GM18511 (cell line): ENCODE results near the gene RNF144A.

Experiments
- ATAC-seq: cut with Tn5 transposase; IDR thresholded peaks from one replicate; pipeline ENCODE4 v1.9.1; 2021; ENCODE audit warnings: mild to moderate bottlenecking, moderate library complexity; ENCODE audit not compliant: unreplicated experiment

RNF144A gene

DNA sequence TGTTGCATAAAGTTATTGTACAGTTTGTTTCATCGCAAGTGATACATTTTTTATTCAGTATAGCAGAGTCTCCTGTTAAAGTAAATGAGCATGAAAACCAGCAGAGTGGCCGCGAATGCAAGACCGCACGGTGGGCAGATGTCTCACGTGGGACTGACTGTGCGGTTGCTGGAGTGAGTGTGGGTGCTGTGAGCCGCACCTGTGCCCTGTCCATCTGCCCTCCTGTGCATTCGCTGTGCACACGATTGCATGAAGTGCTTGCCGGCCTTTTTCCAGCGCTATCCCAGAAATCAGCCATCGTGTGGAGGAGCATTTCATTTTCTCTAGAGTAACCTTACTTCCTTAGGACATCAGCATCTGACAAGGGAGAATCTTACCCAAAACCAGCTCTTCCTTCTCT, 118.7 kb downstream of the RNF144A start:
- ATAC-seq: no peak

GRCh38 chr2:7037340-7038333, 120.4 kb downstream of the RNF144A start:
- ATAC-seq: peak; percentile 96

DNA sequence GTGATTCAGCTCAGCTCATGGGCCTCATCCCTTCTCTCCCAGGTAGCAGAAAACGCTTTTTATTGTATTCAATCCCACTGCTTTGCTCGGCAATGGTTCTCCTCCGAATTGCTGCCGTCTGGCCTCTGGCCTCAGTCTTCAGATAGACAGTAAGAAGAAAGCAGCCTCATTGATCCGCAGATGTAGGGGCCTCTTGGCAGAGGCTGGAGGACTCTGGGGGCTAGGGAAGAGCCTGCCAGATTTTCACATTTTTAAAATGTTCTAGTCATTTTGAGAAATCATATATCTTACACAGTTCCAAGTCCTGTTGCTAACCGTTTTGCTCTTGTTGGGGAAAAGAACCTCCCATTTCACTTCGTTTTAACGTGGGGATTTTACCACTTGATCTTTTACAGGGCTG, 123.3 kb downstream of the RNF144A start:
- no peak for ATAC-seq

- ATAC-seq: no peak
Observed at GRCh38 chr2:7041421-7041820, 124.2 kb downstream of the RNF144A start.

GRCh38 chr2:7043690-7044089, 126.5 kb downstream of the RNF144A start:
- no peak for ATAC-seq

GRCh38 chr2:7044253-7045250, 127.3 kb downstream of the RNF144A start:
- peak; percentile 75 for ATAC-seq

- ATAC-seq: no peak
Observed at GRCh38 chr2:7045601-7046590, 128.7 kb downstream of the RNF144A start.

DNA sequence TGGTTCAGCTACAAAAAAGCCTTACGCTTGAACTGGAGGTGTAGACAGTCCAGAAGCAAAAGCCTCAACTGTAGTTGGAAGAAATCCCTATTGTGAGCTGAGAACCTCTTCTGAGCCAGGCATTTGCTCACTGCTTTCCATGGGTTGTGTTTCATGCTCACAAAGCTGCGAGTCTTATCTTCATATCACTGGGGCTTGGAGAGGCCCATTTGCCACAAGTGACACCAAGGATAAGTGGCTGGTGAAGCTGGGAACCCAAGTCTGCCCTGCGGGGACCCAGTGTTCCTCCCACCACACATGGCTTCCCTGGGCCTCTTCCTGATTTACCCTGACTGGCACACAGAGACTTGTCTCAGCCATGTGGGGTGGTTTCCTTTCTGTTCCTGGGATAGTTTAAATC, 130.4 kb downstream of the RNF144A start:
- ATAC-seq: no peak

DNA sequence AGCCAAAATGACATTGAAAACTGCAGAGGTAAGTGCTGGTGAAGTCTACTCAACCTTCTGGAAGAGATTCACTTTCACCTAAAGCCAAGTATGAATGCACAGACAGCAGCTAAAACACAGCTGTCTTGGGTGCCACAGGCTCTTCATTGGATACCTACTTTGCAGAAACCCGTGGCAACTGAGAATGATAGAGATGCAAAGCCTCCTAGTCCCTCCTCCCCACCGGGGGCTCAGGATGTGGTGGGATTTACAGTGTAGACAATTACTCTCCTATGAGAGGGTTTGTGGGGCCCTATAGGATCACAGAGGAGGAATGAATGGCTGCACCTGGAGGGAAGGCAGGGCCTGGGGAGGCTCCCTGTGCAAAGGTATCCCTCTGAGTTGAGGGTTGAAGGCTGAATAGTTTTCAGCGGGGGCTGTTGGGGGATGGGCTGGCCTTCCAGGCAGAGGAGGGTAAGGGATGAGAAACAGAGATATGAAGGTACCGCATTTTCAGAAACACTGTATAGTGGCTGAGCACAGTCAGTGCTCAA, 131.6 kb downstream of the RNF144A start:
- ATAC-seq: no peak

DNA sequence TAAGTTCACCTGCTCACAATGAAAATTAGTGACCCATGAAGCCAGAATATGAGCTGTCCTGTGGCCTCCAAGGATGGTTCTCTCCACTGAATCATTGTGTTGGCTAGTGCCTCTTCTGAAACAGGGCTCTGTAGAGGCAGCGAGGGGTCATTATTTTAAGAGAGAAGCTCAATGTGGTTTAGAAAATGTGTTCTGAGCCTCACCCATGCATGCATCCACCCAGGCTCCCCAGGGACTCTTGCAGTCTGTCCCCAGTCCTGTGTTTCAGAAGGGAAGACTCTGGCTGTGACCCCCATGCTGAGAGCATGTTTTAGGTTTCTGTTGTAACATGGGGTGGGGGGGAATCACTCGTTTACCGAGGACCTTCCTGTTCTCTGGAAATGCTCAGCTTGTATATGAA, 135.2 kb downstream of the RNF144A start:
- ATAC-seq: peak; percentile 80

- ATAC-seq: peak; percentile 66
Observed at GRCh38 chr2:7053650-7054265, 136.5 kb downstream of the RNF144A start.

DNA sequence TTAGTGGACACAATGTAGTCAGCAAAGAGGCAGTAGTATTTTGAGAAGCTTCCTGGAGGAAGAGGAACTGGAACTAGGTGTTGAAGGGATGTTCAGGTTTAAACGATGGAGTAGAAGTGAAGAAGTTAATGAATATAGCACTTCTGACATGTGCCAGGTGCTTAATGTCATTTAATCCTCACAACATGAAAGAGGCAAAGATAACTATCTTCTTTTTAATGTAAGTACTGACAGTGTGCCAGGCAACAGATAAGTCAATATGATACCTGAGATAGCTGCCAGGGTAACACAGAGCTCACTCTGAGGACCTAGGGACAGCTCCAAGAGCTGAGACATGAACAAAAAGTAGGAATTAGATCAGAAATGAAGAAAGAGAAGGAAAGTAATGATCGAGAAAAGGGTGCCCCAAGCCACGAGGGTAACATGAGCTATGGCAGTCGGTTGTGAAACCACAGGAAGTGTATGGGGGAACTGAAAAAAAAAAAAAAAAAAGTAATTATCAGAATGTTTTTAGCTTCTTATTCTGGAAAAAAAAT, 140.7 kb downstream of the RNF144A start:
- peak; percentile 61 for ATAC-seq

DNA sequence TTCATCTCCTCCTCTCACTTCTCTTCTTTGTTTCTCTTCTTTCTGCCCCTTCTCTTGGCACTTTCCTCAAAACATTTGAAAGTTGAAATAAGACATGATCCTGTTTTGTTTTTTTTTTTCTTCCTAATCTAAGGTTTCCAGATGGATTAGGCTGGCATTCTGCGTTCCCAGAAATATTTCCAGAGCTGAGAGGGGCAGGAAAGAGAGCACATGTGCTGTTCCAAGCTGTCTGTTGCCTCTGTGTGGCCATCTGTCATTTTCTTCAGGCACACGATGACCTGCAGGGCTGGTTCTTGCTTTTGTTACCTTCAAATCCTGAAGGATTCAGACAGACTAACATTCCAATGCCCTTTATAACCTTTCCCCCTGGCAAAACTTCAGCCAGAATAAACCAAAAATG, 142.9 kb downstream of the RNF144A start:
- no peak for ATAC-seq

- no peak for ATAC-seq
Observed at GRCh38 chr2:7060631-7061449, 143.6 kb downstream of the RNF144A start.

GRCh38 chr2:7061450-7061789, 144.2 kb downstream of the RNF144A start:
- no peak for ATAC-seq

DNA sequence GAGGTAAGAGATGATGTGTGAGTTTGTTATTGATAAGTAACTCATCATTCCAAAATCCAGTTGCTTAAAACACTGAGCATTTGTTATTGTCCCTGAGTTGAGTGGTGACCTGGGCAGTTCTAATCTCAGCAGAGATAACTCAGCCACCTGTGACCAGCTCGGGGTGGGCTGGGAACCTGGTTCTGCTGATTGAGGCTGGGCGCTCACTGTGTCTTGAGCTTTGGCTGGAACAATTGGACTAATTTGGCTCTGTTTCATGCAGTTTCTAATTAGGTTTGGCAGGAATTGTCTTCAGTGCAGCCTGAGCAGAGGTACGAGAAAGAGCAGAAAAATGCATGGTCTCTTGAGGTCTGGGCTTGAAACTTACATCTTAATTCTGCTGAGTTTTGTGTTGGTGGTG, 144.7 kb downstream of the RNF144A start:
- ATAC-seq: no peak

DNA sequence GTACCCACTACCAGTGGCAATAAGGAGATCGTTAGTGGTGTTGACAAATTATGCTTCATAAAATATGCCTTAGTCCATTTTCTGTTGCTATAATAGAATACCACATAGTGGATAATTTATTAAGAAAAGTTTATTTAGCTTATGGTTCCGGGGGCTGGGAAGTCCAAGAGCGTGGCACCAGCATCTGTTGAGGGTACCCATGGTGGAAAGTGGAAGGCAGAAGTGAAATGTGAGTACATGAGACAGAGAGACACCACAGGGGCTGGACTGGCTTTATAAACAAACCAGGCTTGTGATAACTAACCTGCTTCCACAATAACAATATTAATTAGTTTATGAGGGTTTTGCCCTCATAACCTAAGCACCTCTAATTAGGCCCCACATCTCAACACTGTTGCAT, 146.6 kb downstream of the RNF144A start:
- no peak for ATAC-seq

GRCh38 chr2:7068457-7068856, 151.2 kb downstream of the RNF144A start:
- no peak for ATAC-seq

- ATAC-seq: no peak
Observed at GRCh38 chr2:7070483-7070882, 153.3 kb downstream of the RNF144A start.
